Measurements from ENCODE around the gene THSD7A. TPM values are rescaled to one million over a fixed set of nuclear protein-coding genes. Genes with fewer than 3 reads are reported as not detected.

THSD7A gene
- total RNA-seq, 1 experiment from 2014 or later, result 0.20 TPM

DNA sequence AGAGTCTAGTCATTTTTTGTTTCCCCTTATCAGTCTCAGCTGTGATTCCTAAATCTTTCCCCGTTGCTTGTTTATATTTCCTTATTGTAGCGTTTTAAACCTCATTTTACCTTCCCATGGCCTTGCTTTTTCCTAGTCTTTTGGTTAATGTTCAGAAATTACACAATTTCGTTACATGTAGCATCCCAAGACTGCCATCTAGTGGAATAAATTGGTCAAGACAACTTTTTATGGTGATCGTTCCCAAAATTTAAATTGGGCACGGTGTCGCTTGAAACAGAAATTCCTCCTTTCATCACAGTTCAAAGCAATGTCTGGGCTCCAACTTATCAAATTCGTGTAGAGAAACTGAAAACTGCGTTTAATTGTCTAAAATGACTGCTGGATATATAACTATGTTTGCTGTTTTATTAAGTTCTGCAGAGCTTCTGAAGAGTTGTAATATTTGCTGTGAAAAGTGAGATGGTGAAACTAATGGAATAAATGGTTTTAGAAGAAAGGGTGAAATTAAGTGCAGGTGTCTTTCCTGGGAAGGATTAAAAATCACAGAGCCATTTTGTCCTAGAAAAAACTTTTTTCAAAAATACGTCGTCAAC is 488.1 kb downstream of the THSD7A start:
- in situ Hi-C loops (cut with HindIII; ENCODE audit: low pct_unique_long_range_greater_than_20kb, low sequenced_read_pairs), result no loop called here
- peak; percentile 48 for DNase-seq (ENCODE audit: low read depth)

DNA sequence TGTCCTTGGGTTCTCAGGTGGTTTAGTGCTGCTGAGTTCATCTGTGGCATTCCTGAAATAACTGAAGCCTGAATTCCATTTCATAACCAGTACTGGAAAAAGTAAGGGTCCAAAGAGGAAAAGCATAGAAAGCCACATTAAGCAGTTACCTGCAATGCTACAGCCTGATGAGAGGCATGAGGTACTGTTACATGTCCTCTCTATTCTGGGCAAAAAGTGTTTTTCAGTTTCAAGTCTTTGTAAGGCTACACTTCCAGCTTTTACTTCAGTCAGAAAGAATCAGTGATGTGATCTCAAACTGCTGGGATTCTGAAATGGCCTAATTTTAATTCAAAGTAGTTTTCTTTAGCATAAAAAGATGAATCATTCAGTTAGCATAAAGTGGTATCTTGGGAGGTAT is 488.9 kb downstream of the THSD7A start:
- no peak for DNase-seq (ENCODE audit: low read depth)
- in situ Hi-C loops (cut with HindIII; ENCODE audit: low pct_unique_long_range_greater_than_20kb, low sequenced_read_pairs), result no loop called here

DNA sequence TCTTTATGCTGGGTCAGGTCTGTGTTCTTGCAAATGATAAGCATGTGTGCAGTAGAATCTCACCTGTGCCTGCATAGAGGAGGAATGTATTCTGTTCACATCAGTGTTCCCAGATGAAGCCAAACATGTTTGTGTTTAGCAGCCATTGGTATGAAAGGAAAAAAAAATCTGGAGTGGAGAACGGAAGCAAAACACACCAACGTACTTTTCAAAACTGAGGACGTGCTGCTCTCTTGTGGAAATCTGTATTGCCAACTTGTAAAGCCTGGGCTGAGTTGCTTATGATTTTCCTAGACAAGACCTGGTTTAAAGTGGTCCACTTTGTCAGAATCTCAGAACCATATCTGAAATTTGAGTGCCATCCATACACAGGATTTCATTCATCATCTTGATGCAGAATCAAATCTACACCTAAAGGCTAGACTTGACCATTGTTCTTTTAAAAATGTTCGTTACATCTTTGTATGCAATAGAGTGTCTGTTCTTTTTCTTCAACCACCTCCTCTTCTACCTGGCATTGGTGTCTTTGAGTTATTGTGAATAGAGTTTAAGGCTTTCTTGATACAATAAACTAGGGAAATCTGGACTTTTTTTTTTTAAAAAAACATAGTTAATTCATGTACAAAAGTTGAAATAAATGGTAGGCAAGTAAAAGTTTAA is 490.6 kb downstream of the THSD7A start:
- in situ Hi-C loops (cut with HindIII; ENCODE audit: low pct_unique_long_range_greater_than_20kb, low sequenced_read_pairs), result no loop called here
- DNase-seq (ENCODE audit: low read depth), result no peak

DNA sequence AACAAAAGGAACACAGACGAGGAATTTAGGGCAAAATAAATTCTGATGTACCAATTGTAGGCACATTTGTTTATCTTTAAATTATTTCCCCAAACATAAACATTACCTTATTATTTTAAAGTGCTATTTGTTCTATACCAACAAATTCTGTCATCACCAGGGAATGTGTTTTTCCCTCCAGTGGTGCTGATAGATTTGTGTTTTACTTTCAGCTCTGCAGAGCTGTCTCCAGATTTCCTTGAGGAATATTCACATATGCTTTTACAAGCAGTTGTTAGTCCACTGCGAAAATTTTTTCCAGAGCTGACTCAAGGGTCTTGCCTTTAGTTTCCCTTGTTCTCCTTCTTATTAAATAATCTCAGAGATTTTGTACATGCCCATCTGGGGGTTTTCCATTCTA is 495.6 kb downstream of the THSD7A start:
- no peak for DNase-seq (ENCODE audit: low read depth)
- in situ Hi-C loops (cut with HindIII; ENCODE audit: low pct_unique_long_range_greater_than_20kb, low sequenced_read_pairs), result no loop called here

DNA sequence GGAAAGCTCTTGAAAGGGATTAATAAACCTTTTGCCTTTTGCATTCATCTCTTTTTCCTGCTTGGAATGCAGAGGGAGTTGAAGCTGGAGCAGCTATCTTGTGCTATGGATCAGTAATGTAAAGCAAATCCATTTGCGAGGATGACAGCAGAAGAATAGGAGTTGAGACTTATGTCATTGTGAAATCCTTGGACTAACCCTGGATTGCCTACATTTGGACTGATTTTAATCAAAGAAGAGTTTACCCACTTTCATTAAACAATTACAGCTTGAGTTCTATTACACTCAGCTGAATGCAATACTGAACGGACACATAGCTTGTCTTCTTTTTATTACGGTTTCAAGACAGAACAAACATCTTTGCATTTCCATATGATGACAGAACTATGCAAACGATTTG is 496.1 kb downstream of the THSD7A start:
- DNase-seq (ENCODE audit: low read depth), result no peak
- in situ Hi-C loops (cut with HindIII; ENCODE audit: low pct_unique_long_range_greater_than_20kb, low sequenced_read_pairs), result no loop called here

DNA sequence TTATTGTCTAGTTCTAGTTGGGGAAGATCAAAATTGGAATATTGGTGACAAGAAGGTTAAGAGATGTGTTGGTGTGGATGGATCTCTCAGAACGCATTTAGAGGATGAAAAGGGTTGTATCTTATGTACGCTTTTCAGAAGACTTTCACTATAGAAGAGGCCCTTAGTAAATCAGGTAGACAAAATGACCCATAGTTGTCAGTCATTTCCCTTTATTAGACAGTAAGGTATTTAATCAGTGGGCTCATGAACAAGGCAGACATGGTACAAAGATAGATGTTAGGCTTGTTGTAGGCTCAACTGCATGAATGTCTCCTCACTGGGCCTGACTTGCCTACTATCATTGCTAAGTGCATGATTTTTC is 499.2 kb downstream of the THSD7A start:
- in situ Hi-C loops (cut with HindIII; ENCODE audit: low pct_unique_long_range_greater_than_20kb, low sequenced_read_pairs), result no loop called here
- DNase-seq (ENCODE audit: low read depth), result no peak

DNA sequence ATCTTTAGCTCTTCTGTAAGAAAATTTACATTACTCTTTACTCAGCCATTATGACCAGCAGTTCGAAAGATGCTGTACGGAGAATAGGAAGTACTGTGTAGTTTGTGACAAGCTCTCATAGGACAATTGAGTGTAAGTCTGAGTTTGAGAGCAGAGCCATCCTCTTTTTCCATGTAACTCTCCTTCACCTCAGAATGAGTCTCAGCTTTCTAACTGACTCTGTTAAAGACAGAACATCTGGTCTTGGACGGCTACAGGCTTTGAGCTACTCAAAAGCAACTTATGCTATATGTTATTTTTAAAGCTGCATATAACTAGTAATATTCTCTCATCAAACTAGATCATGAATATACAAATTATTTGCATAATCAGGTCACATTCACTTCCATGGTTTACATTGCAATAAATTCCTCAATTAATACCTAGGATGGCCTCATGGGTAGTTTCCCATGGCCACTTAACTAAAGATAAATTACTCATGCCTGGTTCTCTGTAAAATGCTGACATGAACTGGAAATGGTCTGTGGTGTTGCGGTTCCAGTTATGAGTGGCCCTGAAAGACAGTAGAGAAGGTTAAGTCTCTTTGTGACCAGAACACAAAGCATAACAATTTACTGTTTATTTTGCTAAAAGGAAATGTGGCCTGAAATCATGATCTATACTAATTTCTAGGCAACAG is 499.7 kb downstream of the THSD7A start:
- no peak for DNase-seq (ENCODE audit: low read depth)
- in situ Hi-C loops (cut with HindIII; ENCODE audit: low pct_unique_long_range_greater_than_20kb, low sequenced_read_pairs), result no loop called here

DNA sequence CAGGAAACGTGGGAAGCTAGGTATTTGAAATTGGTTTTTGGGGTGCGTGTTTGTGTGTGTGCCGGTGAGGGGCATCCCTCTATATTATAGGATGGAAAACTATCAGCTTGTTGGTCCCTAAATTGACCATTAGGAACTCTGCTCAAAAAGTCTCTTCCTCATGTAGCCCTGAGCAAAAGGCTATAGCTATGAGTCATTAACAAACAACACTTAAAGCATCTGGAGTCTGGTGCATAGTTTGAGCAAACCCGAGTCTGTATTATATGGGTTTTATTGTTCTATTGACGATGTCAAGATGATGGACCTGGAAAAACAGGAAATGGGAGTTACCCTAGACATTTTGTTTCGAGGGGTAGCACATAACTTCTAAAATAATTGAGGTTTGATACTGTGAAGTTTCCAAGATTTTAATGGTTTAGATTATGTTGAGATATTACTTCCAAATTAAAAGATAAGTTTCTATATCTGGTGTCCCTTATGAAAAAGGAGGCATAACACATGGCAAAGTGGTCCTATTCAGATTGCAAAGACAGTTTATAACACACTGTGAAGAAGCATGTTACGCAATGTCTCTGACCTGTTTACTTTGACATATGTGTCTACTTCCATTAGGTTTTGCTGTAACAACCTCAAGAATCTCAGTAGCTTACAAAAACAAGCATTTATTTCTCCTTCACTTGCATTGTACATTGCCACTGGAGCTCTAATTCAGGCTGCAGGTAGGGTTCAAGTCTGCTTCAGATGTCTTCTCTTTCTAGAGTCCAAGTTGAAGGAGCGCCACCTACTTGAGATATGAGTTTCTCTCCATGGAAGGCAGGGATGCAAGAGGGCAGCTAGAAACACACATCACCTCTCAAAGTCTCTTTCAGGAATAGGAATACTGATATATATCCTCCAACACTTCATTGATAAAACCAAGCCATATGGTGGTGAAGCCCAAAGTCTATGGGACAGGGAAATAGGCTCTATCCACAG is 500.6 kb downstream of the THSD7A start:
- in situ Hi-C loops (cut with HindIII; ENCODE audit: low pct_unique_long_range_greater_than_20kb, low sequenced_read_pairs), result no loop called here
- no peak for DNase-seq (ENCODE audit: low read depth)

DNA sequence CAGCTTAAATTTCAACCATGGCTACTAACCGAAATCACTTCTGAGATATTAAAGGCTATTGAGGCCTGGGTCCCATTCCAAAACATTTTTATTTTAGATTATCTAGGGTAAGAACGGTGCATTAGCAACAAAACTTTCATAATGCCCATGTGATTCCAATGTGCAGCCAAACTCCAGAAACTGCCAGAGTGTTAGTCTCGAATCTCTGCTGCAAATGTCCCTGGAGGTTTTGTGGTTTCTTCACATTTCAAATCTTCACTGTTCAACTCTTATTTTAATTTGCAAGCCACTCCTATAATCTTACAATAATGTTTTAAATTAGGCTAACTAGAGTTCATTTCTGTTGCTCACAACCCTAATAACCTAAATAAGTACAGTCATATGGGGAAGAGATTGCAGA is 501.3 kb downstream of the THSD7A start:
- no peak for DNase-seq (ENCODE audit: low read depth)
- in situ Hi-C loops (cut with HindIII; ENCODE audit: low pct_unique_long_range_greater_than_20kb, low sequenced_read_pairs), result no loop called here

DNA sequence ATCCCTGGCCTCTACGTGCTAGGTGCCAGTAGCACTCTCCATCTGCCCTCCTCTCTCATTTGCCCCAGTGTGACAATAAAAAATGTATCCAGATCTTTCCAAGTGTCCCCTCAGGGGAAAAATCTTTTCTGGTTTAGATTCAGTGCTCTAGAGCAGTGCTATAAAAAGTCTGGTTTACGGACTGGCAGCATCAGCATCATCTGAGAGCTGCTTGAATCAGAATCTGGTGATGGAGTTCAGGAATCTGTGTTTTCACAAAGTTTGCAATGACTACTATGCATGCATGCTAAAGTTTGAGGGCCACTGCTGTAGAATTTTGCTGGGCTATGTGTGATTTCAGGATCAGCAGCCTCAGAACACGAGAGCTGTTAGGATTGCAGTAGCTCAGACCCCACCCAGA is 501.8 kb downstream of the THSD7A start:
- in situ Hi-C loops (cut with HindIII; ENCODE audit: low pct_unique_long_range_greater_than_20kb, low sequenced_read_pairs), result no loop called here

DNA sequence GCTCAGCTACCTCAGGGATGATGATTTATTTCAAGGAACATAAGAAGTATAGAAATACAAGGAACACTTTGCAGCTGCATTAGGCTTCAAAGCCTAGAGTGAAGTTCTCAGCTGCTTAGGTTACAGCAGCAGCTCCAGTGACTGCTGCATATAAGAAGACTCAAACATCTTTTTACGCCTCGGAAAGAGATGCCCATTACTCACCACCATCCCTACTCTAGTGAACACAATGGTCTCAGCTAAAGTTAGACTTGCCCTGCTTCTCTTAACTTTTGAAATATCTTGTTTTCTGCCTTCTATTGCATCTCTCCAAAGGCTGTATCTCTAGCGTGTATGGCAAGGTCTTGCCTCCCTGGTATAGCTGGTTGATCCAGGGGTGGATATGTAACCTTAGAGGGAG is 502.4 kb downstream of the THSD7A start:
- no peak for DNase-seq (ENCODE audit: low read depth)
- in situ Hi-C loops (cut with HindIII; ENCODE audit: low pct_unique_long_range_greater_than_20kb, low sequenced_read_pairs), result no loop called here

More for the DNA sequence above, 501.8 kb downstream of the THSD7A start:
- no peak for DNase-seq (ENCODE audit: low read depth)

DNA sequence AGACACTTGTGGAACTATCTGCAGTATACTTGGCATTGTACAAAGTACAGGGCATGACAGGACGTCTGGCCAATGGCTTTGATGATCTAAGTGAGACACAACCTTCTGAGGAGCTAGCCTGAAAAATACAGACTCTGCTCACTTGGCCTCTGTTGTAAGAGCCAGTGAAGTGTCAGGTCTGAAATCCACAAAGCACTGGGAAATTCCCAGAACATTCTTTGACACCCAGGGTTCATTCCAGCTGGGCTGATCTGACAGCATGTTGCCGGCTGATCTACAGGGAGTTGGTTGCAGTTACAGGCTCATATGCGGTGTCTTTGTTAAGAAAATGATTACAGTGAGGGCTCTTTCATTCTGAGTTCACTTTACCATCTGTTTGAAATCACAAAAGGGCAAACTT is 503.7 kb downstream of the THSD7A start:
- no peak for DNase-seq (ENCODE audit: low read depth)
- in situ Hi-C loops (cut with HindIII; ENCODE audit: low pct_unique_long_range_greater_than_20kb, low sequenced_read_pairs), result no loop called here

DNA sequence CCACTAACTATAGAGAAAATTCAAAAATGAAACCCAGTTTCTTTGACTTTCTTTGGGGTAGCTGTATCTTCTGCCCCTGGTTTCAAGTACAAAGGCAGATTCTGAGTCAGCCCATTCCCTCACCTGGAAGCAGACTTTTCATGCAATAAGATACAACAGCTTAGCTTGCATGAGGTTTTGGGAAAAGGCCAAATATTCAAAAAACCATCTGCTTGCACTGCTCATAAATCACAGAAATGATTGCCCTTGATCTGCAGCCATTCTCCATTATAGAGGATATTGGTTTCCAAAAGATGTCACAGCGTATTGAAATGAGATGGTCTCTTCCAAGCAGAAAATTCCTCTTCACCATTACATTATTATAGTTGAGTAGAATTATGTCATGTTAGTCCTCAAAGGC is 504.4 kb downstream of the THSD7A start:
- DNase-seq (ENCODE audit: low read depth), result no peak
- in situ Hi-C loops (cut with HindIII; ENCODE audit: low pct_unique_long_range_greater_than_20kb, low sequenced_read_pairs), result no loop called here

Data from Caki2 (cell line).